Activated naive CD4-positive, alpha-beta T cell treated with anti-CD3 and anti-CD28 coated beads, Interleukin-2, amount 50 U/mL, for 16 hours (primary cell): ENCODE data around the gene BMPR2.
A peak's percentile ranks its signal among the peaks of the same experiment; 100 is the strongest.
"Not testable (repeated sequence)": the region's sequence is repeated elsewhere in the genome, so short reads cannot be mapped to it uniquely, and the experiment has no call there.

Experiments used
- DNase-seq: peaks from one replicate; pipeline ENCODE4 v3.0.0-alpha.2; 2020

The BMPR2 gene

DNA sequence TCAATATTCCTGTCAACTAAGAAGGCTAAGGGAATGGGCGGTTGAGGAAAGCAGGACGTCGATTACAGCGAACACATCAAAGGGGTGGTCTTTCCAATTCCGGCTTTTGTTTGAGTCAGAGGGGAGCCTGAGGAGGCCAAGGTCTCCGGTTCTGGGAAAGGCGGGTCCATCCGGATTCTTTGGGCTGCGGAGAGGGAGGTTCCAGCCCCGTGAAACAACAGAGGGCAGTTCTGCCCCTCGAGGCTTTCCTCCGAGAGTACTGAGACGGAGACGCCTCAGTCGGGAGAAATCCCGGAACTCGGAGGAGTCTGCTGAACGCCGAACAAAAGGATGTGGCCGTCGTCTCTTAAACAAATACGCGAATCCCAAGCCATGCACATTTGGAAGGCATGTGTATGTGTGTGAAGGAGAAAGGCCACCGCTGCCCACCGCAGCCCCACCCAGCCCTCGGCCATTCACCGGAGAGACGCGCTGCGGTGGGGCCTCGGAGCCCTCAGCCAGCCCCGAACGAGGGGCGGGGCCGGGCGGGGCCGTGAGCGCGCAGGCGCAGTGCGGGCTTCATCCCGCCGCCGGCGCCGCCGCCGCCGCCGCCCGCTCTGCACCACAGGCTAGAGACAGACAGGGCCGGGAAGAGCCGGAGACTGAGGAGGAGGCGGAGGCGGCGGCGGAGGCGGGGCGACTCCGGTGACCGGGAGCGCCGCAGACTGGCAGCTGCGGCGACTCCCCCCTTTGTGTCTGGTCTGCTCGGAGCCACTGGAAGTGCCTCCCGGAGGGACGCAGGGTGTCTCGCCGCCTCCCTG lies at the start of gene BMPR2:
BMPR2 (plus strand) TSS at position 719 of the 800 bp plus-strand sequence. CDS start 1,148 bp downstream, outside the sequence.
- peak; percentile 81 for DNase-seq

DNA sequence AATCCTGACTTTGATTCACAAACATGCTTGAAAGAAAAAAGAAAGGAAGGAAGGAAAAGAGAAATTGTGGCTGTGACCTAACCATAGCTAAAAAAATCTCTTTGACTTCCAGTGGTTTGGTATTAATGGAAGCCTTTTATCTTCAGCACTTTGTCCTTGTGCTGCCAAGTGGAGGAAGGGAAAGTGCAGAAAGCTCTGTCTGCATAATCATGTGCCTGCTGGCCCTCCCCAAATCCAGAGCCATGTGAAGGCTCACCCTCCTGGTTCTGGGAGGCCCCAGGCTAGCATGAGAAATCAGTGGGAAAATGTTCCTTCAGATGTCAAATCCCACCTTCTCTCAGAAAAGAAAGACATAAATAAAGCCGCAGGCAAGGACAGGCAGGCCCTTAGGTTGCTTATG lies 48.3 kb upstream of the BMPR2 start:
- no peak for DNase-seq

DNA sequence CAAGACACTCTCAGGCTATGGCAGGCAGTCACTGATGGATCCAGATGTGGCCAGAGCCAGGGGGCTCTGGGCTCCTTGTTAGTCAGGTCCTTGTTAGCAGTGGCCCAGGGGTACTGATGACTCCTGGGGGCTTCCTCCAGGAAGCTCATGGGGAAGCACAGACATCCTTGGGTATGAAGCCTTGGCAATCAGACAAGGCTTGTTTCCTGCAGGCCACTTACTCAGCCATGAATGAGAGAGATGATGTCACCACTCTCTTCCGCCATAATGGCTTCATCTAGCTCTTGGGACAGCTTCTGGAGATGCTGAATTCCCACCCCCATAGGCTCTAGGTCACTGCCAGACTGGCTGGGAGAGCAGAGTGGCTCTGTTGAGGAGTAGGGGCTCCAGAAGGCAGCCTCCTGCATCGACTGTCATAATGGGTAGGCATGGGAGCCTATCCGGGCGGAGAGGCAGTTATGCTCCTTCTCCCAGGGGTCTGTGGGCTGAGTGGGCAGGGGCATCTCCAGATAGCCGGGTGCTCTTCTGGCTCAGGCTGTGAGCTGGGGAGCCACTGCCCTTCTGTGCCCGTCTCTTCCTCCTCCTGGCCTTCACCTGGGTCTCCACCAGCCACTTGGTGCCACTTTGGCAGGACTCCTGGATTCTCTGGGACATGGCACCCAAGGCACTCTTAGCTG lies 40.2 kb upstream of the BMPR2 start:
- no peak for DNase-seq

DNA sequence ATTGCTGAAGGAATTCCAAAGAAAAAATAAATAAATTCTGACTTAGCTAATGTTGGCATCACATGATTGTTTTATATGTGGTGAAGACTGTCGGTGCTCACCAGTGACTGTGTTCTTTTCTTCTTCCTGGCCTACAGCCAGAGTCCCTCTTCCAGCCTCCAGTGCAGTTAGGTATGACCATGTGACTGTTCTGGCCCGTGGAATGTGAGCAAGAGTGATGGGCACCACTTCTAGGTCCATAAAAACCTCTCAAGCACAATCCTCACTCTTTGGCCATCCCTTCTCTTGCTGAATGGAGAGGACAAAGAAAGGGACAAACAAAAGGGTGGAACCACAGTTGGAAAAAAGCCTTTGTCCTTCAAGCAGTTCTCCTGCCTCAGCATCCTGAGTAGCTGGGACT lies 39.0 kb upstream of the BMPR2 start:
- DNase-seq: no peak

- DNase-seq: no peak
Measured at GRCh38 chr2:202337706-202338346, 38.3 kb upstream of the BMPR2 start.

DNA sequence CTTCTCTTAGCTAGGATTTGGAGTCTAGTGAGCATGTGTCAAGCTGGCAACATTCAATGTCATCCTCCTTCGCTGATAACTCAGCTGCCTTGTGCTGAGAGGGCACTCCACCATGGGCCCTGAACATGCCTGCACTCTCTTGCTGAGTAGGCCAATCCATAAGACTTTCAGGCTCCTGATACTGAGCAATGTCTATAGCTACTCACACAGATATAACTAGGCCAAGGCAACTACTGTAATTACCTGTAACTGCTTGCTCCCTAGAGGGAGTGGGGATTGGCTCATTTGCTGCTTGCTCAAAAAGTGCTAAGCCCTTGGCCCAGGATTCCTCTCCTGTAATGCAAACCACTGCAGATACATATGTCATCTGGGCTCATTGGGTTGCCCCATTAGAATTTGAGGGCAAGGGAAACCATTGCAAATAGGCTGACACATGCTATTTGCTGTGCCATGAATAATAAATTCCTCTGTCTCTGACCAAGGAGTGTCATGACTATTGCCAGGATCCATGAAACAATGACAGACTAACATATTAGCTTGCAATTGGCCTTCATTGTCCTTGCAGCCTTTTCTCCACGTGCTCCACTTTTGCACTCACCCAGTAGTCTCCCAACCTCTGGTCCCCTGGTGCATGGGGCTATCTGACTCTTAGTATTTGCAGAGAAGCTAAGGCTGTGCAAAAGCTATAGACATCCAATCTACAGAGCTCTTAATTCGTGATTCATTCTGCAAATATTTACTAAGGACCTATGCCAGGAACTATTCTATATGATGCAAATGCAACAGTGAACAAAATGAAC lies 36.9 kb upstream of the BMPR2 start:
- DNase-seq: no peak

DNA sequence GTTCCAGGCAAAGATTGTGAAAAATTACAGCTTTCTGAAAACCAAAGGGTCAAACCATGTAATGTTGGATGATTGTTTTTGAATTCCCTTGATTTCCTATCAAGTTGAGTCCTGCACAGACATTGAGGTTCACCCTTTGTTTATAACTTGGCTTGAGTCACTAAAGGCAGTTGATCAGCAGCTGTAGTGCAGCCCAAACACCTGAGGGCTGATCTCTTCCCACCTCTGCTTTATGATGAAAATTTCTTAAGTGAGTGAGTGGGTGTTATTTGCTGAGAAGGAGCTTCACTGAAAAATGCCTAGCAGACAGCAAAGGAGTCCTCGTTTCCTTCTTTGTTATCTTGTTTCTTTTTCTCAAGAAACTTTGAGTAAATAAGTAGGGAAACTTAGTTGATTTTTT lies 31.9 kb upstream of the BMPR2 start:
- no peak for DNase-seq

- DNase-seq: no peak
Measured at GRCh38 chr2:202346180-202346579, 29.9 kb upstream of the BMPR2 start.

GRCh38 chr2:202353430-202353829 lies 22.7 kb upstream of the BMPR2 start:
- no peak for DNase-seq

DNA sequence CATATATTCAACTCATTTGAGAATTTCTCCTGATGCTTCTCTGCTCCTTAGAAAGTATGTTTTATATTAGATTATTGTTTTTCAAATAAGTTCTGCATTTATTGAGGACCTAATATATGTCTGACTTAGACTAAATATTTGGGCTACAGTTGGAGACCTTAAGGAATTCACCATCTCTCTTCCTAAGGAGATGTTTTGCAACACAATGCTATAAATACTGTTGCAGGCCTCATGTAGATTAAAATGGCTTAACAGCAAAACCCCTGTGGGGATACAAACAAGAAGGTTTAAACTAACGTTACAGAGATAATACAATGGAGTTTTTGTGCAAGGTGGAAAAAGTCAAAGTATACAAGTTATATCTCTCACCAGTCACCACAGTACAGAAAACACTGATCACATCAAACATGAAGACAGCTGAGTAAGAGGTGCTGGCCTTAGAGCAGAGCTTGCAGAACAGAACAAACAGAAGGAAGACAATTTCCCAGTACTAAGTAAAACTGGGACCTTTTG lies 20.1 kb upstream of the BMPR2 start:
- no peak for DNase-seq

GRCh38 chr2:202358924-202359323 lies 17.2 kb upstream of the BMPR2 start:
- DNase-seq: not testable (repeated sequence)

DNA sequence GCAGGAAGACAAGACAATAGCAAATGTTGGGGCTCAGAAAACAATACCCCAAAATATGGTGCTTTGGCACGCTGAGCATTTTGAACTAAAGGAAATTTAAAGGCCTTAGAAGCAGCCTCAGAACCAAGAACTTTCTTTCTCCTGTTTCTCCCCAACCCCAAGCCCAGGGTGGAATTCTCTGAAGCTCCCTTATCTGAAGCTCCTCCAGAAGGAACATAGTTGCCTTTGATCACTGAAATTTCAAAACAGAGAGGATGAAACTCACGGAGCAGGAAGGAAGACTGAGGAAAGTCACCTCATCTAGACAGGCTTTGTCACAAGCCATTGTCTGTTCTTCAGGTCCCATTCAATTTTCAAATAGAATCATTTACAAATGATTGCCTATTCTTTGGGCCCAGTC lies 15.5 kb upstream of the BMPR2 start:
- no peak for DNase-seq

DNA sequence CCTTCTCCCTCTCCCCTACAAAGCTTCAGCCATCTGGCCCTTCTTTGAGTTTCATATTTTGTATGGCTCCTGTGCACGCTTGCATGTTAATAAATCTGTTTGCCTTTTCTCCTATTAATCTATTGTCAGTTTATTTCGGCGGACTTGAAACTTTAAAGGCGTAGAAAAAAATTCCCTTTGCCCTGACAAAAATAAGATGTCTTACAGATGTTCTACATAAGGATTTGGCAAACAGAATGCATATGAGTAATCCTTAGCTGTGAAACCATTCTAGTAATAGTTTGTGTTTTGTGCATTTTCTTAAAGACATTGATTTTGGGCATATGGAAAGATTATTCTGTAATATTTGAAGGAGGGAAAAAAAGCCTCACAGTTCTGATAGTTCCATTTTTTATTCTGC lies 15.0 kb upstream of the BMPR2 start:
- DNase-seq: no peak

GRCh38 chr2:202373490-202373889 lies 2.6 kb upstream of the BMPR2 start:
- DNase-seq: no peak

GRCh38 chr2:202374383-202374782 lies 1.7 kb upstream of the BMPR2 start:
- not testable (repeated sequence) for DNase-seq

GRCh38 chr2:202375033-202375608 lies 1.0 kb upstream of the BMPR2 start:
- DNase-seq: peak; percentile 32

GRCh38 chr2:202376460-202377206 lies 506 bp downstream of the BMPR2 start:
- DNase-seq: peak; percentile 57

DNA sequence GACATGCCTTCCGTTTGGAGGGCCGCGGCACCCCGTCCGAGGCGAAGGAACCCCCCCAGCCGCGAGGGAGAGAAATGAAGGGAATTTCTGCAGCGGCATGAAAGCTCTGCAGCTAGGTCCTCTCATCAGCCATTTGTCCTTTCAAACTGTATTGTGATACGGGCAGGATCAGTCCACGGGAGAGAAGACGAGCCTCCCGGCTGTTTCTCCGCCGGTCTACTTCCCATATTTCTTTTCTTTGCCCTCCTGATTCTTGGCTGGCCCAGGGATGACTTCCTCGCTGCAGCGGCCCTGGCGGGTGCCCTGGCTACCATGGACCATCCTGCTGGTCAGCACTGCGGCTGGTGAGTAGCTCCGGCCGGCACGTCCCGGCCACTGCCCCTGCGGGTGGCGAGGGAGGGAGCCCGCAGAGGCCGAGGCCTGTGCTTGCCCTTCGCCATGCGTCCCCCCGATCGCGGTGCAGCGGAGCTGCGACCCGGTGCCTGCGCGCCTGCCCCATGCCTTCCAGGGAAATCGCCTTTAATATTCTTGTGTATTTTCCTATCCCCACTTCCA lies 1.2 kb downstream of the BMPR2 start:
- DNase-seq: peak; percentile 18

DNA sequence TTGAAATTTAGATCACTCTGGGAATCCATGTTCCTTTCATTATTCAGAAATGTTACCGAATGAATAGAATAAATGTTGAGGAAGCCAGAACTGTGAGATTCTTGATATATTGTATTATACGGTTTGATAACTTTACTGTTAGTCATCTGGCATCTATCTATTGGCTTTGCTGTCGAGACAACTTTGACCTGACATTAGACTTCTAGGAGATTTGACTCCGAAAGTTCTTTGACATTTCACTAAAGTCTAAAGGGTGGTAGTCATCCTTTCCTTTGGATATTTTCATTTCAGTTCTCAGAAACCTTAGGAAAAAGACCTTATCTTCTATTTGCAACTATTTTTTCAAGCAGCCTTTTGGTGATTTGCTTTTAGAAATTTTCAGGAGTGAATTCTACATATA lies 1.9 kb downstream of the BMPR2 start:
- DNase-seq: no peak

GRCh38 chr2:202378662-202379358 lies 2.7 kb downstream of the BMPR2 start:
- no peak for DNase-seq

GRCh38 chr2:202382684-202383083 lies 6.6 kb downstream of the BMPR2 start:
- DNase-seq: no peak
